K562 (cell line): ENCODE data around the gene NPEPPS. TPM values are rescaled to one million over a fixed set of nuclear protein-coding genes. Genes with fewer than 3 reads are reported as not detected.

ENCODE experiments used
- DDX20 ChIP-seq: fragments of 450-650 bp; IDR thresholded peaks from 2 replicates; pipeline ENCODE4 v1.6.1; 2016; ENCODE audit warnings: missing genetic modification characterization, low read depth, mild to moderate bottlenecking, missing compliant biosample characterization, moderate library complexity
- EGR1 ChIP-seq: fragments of 450-650 bp; conservative IDR thresholded peaks from 2 replicates; pipeline ENCODE4 v1.6.1; 2017; ENCODE audit warnings: mild to moderate bottlenecking
- KDM1A ChIP-seq, 2 experiments: fragments of 450-650 bp; IDR thresholded peaks; 2 replicates each; pipeline ENCODE4 v1.6.1; 2016; ENCODE audit warnings: mild to moderate bottlenecking in 2 of 2
- polyA plus RNA-seq, 8 experiments: library from polyadenylated mRNA; depleted of rRNA in 4 of 8; stranded (reverse) in 5 of 8; unstranded in 3 of 8; fragments of >200 nt; fragmentation: Nextera tagmentation in 2 of 8; fragmentation: Illumina TruSeq in 1 of 8; extraction: Ambion mirVana in 2 of 8; extraction: Trizol in 1 of 8; gene quantifications; 2 replicates each; pipeline versions ENCODE4 v1.2.1 to v1.2.3, GENCODE V29; 2011 to 2014; ENCODE audit warnings: inconsistent platforms in 1 of 8, missing spikeins in 1 of 8
- total RNA-seq, 7 experiments: library from RNA; depleted of rRNA in 6 of 7; stranded (reverse); fragments of >200 nt in 6 of 7; fragmentation: Illumina TruSeq in 2 of 7; extraction: Trizol in 2 of 7; gene quantifications; 2 replicates each; pipeline versions ENCODE4 v1.2.1 to v1.2.3, GENCODE V29; 2011 to 2021; ENCODE audit warnings: low replicate concordance in 1 of 7
- TF ChIP-seq, protein P1 (sequence below): fragments of 450-650 bp; IDR thresholded peaks from 2 replicates; pipeline ENCODE4 v1.6.1; 2016; ENCODE audit warnings: mild to moderate bottlenecking, moderate library complexity
- TF ChIP-seq, protein P2 (sequence below), 3 experiments: IDR thresholded peaks in 2 of 3; conservative IDR thresholded peaks in 1 of 3; 2 replicates each; pipeline ENCODE4 v1.5.1; 2011 to 2012; ENCODE audit warnings: low read length in 3 of 3, mild to moderate bottlenecking in 3 of 3, control low read depth in 2 of 3, improper control_type of control experiment in 1 of 3, inconsistent platforms in 1 of 3, low read depth in 1 of 3, mixed read lengths in 1 of 3, moderate library complexity in 1 of 3; ENCODE audit not compliant: insufficient read depth in 2 of 3
- TF ChIP-seq, protein P3 (sequence below): fragments of 250-450 bp; sonication (Bioruptor Pico); IDR thresholded peaks from 2 replicates; pipeline ENCODE4 v1.5.0; 2020; ENCODE audit warnings: mild to moderate bottlenecking

Gene NPEPPS
- total and polyA plus RNA-seq, 9 of the 15 experiments (the other 6 are each of a cell fraction or from before 2014, with no cell fraction given), result 21.4 to 108 (median 46.0) TPM

DNA sequence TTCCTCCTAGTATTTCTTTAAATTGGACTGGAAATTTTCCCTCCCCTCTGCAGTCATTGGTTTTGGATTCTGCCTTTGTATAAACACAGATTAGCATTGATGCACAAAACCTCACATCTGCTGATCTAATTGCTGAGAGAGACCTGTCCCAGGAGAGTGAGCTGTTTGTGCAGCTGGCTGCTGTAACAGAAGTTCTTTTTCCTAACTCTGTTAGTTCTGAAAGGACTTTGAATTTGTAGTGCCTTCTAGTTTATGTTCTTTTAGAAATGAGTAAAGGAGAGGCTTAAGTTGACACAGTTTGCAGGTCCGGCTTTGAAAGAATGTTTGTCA is 73.7 kb downstream of the NPEPPS start (continued):
- TF ChIP-seq, protein P1, sequence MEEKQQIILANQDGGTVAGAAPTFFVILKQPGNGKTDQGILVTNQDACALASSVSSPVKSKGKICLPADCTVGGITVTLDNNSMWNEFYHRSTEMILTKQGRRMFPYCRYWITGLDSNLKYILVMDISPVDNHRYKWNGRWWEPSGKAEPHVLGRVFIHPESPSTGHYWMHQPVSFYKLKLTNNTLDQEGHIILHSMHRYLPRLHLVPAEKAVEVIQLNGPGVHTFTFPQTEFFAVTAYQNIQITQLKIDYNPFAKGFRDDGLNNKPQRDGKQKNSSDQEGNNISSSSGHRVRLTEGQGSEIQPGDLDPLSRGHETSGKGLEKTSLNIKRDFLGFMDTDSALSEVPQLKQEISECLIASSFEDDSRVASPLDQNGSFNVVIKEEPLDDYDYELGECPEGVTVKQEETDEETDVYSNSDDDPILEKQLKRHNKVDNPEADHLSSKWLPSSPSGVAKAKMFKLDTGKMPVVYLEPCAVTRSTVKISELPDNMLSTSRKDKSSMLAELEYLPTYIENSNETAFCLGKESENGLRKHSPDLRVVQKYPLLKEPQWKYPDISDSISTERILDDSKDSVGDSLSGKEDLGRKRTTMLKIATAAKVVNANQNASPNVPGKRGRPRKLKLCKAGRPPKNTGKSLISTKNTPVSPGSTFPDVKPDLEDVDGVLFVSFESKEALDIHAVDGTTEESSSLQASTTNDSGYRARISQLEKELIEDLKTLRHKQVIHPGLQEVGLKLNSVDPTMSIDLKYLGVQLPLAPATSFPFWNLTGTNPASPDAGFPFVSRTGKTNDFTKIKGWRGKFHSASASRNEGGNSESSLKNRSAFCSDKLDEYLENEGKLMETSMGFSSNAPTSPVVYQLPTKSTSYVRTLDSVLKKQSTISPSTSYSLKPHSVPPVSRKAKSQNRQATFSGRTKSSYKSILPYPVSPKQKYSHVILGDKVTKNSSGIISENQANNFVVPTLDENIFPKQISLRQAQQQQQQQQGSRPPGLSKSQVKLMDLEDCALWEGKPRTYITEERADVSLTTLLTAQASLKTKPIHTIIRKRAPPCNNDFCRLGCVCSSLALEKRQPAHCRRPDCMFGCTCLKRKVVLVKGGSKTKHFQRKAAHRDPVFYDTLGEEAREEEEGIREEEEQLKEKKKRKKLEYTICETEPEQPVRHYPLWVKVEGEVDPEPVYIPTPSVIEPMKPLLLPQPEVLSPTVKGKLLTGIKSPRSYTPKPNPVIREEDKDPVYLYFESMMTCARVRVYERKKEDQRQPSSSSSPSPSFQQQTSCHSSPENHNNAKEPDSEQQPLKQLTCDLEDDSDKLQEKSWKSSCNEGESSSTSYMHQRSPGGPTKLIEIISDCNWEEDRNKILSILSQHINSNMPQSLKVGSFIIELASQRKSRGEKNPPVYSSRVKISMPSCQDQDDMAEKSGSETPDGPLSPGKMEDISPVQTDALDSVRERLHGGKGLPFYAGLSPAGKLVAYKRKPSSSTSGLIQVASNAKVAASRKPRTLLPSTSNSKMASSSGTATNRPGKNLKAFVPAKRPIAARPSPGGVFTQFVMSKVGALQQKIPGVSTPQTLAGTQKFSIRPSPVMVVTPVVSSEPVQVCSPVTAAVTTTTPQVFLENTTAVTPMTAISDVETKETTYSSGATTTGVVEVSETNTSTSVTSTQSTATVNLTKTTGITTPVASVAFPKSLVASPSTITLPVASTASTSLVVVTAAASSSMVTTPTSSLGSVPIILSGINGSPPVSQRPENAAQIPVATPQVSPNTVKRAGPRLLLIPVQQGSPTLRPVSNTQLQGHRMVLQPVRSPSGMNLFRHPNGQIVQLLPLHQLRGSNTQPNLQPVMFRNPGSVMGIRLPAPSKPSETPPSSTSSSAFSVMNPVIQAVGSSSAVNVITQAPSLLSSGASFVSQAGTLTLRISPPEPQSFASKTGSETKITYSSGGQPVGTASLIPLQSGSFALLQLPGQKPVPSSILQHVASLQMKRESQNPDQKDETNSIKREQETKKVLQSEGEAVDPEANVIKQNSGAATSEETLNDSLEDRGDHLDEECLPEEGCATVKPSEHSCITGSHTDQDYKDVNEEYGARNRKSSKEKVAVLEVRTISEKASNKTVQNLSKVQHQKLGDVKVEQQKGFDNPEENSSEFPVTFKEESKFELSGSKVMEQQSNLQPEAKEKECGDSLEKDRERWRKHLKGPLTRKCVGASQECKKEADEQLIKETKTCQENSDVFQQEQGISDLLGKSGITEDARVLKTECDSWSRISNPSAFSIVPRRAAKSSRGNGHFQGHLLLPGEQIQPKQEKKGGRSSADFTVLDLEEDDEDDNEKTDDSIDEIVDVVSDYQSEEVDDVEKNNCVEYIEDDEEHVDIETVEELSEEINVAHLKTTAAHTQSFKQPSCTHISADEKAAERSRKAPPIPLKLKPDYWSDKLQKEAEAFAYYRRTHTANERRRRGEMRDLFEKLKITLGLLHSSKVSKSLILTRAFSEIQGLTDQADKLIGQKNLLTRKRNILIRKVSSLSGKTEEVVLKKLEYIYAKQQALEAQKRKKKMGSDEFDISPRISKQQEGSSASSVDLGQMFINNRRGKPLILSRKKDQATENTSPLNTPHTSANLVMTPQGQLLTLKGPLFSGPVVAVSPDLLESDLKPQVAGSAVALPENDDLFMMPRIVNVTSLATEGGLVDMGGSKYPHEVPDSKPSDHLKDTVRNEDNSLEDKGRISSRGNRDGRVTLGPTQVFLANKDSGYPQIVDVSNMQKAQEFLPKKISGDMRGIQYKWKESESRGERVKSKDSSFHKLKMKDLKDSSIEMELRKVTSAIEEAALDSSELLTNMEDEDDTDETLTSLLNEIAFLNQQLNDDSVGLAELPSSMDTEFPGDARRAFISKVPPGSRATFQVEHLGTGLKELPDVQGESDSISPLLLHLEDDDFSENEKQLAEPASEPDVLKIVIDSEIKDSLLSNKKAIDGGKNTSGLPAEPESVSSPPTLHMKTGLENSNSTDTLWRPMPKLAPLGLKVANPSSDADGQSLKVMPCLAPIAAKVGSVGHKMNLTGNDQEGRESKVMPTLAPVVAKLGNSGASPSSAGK, result no peak
- TF ChIP-seq, protein P2, sequence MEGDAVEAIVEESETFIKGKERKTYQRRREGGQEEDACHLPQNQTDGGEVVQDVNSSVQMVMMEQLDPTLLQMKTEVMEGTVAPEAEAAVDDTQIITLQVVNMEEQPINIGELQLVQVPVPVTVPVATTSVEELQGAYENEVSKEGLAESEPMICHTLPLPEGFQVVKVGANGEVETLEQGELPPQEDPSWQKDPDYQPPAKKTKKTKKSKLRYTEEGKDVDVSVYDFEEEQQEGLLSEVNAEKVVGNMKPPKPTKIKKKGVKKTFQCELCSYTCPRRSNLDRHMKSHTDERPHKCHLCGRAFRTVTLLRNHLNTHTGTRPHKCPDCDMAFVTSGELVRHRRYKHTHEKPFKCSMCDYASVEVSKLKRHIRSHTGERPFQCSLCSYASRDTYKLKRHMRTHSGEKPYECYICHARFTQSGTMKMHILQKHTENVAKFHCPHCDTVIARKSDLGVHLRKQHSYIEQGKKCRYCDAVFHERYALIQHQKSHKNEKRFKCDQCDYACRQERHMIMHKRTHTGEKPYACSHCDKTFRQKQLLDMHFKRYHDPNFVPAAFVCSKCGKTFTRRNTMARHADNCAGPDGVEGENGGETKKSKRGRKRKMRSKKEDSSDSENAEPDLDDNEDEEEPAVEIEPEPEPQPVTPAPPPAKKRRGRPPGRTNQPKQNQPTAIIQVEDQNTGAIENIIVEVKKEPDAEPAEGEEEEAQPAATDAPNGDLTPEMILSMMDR (IDR thresholded peaks at IDR 0.05 in 2 of 3, conservative IDR thresholded peaks at IDR 0.05 in 1 of 3; ENCODE audit: insufficient read depth in 2 of 3, low read depth in 1 of 3, low read length in 3 of 3), result no peak
- no peak for TF ChIP-seq EGR1
- TF ChIP-seq DDX20, result no peak
- TF ChIP-seq, protein P3, sequence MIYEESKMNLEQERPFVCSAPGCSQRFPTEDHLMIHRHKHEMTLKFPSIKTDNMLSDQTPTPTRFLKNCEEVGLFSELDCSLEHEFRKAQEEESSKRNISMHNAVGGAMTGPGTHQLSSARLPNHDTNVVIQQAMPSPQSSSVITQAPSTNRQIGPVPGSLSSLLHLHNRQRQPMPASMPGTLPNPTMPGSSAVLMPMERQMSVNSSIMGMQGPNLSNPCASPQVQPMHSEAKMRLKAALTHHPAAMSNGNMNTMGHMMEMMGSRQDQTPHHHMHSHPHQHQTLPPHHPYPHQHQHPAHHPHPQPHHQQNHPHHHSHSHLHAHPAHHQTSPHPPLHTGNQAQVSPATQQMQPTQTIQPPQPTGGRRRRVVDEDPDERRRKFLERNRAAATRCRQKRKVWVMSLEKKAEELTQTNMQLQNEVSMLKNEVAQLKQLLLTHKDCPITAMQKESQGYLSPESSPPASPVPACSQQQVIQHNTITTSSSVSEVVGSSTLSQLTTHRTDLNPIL (CRISPR knock-in tag), result no peak
- TF ChIP-seq KDM1A (IDR thresholded peaks at IDR 0.05), result no peak
- TF ChIP-seq, all 486 proteins: peak for 0
